ENCODE data around the gene PHEX. TPM values are rescaled to one million over a fixed set of nuclear protein-coding genes. Genes with fewer than 3 reads are reported as not detected.

The PHEX gene
- total RNA-seq, 1 donor from 2014 or later, result 0.49 TPM

DNA sequence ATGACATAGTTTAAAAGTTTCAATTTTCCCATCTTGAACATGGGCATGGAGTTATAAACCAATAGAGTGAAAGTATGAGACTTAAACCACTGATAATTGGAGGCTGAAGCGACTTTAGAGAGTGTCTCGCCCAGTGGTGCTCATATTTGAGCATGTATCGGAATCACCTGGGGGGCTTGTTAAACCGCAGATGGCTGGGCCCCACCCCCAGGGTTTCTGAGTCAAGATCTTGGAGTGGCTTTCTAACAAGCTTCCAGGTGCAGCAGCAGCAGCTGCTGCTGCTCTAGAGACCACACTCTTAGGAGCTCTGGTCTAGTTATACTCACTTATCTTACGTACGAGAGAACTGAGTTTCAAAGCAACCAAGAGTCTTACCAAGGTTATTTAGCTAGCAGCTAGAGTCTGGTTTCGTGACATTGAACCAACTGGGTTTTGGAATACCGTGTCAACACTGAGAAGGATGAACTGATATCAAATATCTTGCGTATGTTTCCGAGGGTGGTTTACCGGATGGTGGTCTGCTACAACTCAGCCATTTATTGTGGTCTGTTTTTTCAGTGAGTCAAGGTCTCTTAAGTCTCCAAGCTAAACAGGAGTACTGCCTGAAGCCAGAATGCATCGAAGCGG, 5.9 kb downstream of the PHEX start:
- no peaks in the 10 kb centered on the region for H3K9me3 ChIP-seq
- H3K36me3 ChIP-seq, result no peaks in the 10 kb centered on the region
- intact Hi-C loops (cut with DNase I), result no loop called here
- TF ChIP-seq POLR2A (IDR thresholded peaks at IDR 0.05) (no peak), POLR2AphosphoS5 (IDR thresholded peaks at IDR 0.05; ENCODE audit: insufficient read depth in 1 of 2, low read depth in 1 of 2) (no peak)
- TF ChIP-seq, protein P1, sequence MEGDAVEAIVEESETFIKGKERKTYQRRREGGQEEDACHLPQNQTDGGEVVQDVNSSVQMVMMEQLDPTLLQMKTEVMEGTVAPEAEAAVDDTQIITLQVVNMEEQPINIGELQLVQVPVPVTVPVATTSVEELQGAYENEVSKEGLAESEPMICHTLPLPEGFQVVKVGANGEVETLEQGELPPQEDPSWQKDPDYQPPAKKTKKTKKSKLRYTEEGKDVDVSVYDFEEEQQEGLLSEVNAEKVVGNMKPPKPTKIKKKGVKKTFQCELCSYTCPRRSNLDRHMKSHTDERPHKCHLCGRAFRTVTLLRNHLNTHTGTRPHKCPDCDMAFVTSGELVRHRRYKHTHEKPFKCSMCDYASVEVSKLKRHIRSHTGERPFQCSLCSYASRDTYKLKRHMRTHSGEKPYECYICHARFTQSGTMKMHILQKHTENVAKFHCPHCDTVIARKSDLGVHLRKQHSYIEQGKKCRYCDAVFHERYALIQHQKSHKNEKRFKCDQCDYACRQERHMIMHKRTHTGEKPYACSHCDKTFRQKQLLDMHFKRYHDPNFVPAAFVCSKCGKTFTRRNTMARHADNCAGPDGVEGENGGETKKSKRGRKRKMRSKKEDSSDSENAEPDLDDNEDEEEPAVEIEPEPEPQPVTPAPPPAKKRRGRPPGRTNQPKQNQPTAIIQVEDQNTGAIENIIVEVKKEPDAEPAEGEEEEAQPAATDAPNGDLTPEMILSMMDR (IDR thresholded peaks at IDR 0.05), result no peak
- H3K27ac ChIP-seq, result no peak overlapping the region
- no peak overlapping the region for H3K4me3 ChIP-seq
- no peaks in the 10 kb centered on the region for H3K27me3 ChIP-seq
- no peaks in the 10 kb centered on the region for H3K4me1 ChIP-seq
- DNase-seq (ENCODE audit: extremely low spot score in 2 of 2), result no peak

DNA sequence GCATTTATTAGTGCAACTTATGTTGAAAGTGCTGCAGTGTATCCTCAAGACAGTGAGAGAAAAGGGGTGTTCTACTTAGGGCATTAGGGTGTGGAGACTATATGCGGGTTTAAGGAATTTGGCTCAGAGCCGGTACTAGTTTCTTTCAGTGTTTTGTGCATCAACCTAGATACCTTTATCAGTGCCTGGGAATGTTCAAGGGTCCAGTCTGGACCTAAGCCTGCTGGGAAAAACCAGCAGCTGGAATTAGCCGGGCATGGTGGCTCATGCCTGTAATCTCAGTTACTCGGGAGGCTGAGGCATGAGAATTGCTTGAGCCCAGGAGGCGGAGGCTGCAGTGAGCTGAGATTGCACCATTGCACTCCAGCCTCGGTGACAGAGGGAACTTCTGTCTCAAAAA, 7.4 kb downstream of the PHEX start:
- Histone ChIP-seq H3K27ac (no peak overlapping the region), H3K4me1 (no peaks in the 10 kb centered on the region), H3K9me3 (no peaks in the 10 kb centered on the region), H3K4me3 (no peak overlapping the region), H3K27me3 (no peaks in the 10 kb centered on the region), H3K36me3 (no peaks in the 10 kb centered on the region)
- no peak for TF ChIP-seq POLR2AphosphoS5 (IDR thresholded peaks at IDR 0.05; ENCODE audit: insufficient read depth in 1 of 2, low read depth in 1 of 2)
- TF ChIP-seq POLR2A (IDR thresholded peaks at IDR 0.05), result no peak
- TF ChIP-seq, protein P1 (IDR thresholded peaks at IDR 0.05), result no peak
- no peak for DNase-seq (ENCODE audit: extremely low spot score in 2 of 2)
- intact Hi-C loops (cut with DNase I), result no loop called here

DNA sequence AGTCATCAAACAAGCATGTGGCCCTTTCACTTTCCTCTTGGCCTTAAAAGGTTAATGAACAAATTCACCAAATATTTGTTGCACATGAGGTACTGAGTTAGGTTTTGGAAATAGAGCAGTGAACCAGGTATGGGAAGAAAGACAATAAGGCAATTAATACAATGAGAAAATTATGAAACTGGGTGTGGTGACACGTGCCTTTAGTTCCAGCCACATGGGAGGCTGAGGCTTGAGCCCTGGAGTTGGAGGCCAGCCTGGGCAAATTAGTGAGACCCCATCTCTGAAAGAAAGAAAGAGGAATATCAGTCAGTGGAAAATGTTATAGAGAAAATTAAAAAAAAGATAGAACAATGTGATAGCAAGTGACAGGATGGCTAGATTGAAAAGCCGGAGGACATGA, 8.1 kb downstream of the PHEX start:
- no peak for TF ChIP-seq POLR2AphosphoS5 (IDR thresholded peaks at IDR 0.05; ENCODE audit: insufficient read depth in 1 of 2, low read depth in 1 of 2)
- TF ChIP-seq, protein P1 (IDR thresholded peaks at IDR 0.05), result no peak
- no peak for TF ChIP-seq POLR2A (IDR thresholded peaks at IDR 0.05)
- no peaks in the 10 kb centered on the region for H3K27me3 ChIP-seq
- intact Hi-C loops (cut with DNase I), result no loop called here
- no peak overlapping the region for H3K27ac ChIP-seq
- DNase-seq (ENCODE audit: extremely low spot score in 2 of 2), result no peak
- H3K36me3 ChIP-seq, result no peaks in the 10 kb centered on the region
- no peak overlapping the region for H3K4me3 ChIP-seq
- no peaks in the 10 kb centered on the region for H3K9me3 ChIP-seq
- no peaks in the 10 kb centered on the region for H3K4me1 ChIP-seq

DNA sequence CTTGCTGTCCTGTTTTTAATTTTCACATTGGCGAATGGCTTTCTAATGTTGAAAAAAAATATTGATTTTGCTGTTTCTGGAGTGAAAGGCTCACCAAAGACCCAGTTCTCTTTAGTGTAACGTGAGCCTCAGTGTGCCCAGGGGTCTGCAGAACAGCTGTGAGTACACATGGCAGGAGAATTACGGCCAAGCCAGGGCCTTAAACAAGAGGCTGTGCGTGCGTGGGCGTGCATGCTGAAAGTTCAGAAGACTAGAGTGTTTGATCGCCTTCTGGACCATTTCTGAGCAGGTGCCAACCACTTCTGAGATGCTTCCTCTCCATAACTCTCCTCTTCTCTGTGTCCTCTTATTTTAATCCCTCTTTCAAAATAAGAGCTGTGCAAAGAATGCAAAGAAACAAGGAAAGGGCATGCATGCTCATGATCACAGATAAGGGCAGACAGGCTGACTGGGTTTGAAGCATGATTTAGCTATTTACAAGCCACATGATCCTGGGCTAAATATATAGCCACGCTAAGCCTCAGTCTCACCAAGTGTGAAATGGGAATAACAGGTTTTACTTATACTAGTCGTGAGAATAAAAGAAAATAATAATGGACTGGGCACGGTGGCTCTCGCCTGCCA, 9.9 kb downstream of the PHEX start:
- no peak overlapping the region for H3K4me3 ChIP-seq
- intact Hi-C loops (cut with DNase I), result no loop called here
- no peaks in the 10 kb centered on the region for H3K9me3 ChIP-seq
- H3K4me1 ChIP-seq, result no peaks in the 10 kb centered on the region
- TF ChIP-seq, protein P1 (IDR thresholded peaks at IDR 0.05), result no peak
- TF ChIP-seq POLR2A (IDR thresholded peaks at IDR 0.05) (no peak), POLR2AphosphoS5 (IDR thresholded peaks at IDR 0.05; ENCODE audit: insufficient read depth in 1 of 2, low read depth in 1 of 2) (no peak)
- DNase-seq (ENCODE audit: extremely low spot score in 2 of 2), result no peak
- H3K27ac ChIP-seq, result no peak overlapping the region
- no peaks in the 10 kb centered on the region for H3K27me3 ChIP-seq
- H3K36me3 ChIP-seq, result no peaks in the 10 kb centered on the region

DNA sequence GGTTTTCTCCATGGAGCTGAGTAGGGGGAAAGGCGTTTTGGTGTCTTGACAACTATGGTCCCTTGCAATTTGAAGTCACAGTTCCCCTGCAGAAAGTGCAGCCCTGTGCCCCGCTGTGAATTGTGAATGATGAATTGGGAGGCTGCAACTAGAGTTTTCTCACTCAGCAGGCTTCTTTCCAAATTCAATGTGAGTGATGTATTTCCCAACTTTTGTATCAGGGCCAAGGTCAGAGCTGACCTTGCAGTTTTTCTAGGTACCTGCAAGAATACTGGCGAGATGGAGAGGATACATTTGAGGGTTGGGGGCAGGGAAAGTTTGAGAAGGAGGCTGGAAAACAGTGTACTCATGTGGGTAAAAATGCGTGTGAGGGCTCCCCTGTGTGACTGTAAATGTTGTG, 11.7 kb downstream of the PHEX start:
- Histone ChIP-seq H3K9me3 (no peaks in the 10 kb centered on the region), H3K36me3 (no peaks in the 10 kb centered on the region), H3K4me1 (no peaks in the 10 kb centered on the region), H3K27ac (no peak overlapping the region), H3K27me3 (no peaks in the 10 kb centered on the region), H3K4me3 (no peak overlapping the region)
- DNase-seq (ENCODE audit: extremely low spot score in 2 of 2), result no peak
- TF ChIP-seq POLR2AphosphoS5 (IDR thresholded peaks at IDR 0.05; ENCODE audit: insufficient read depth in 1 of 2, low read depth in 1 of 2), result no peak
- TF ChIP-seq POLR2A (IDR thresholded peaks at IDR 0.05), result no peak
- TF ChIP-seq, protein P1 (IDR thresholded peaks at IDR 0.05), result no peak
- intact Hi-C loops (cut with DNase I), result no loop called here
